ENCODE measurements around the gene CTIF. TPM values are rescaled to one million over a fixed set of nuclear protein-coding genes. Genes with fewer than 3 reads are reported as not detected.

Gene CTIF
- total and polyA plus RNA-seq, 12 donors = 20.5 to 159 (median 57.0) TPM

DNA sequence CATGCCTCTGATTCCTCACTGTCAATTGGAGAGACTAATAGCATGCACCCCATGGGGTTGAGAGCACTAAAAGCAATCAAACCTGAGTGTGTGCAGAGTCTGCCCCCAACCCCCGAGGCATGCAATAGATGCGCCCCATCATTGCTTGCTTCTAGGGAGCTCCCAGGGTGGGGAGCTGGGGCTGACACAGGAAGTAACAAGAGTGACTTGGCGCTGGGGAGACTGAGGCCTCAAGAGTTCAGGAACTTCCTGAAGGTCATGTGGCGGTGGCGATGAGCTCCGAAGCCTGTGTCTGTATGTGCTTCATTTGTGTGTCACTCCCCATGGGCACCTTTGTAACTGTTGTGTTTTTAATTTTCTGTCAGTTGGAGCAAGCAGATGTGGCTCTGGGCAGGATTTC is 61.2 kb downstream of the CTIF start:
- Histone ChIP-seq H3K9me3 (replicated peaks in 1 of 3) (no peaks in the 10 kb centered on the region), H3K4me3 (no peak overlapping the region), H3K27me3 (no peaks in the 10 kb centered on the region), H3K4me1 (replicated peaks in 1 of 2) (peaks cover 15 to 26% of the 10 kb centered on the region in 2 donors), H3K36me3 (replicated peaks in 1 of 2) (no peaks in the 10 kb centered on the region), H3K27ac (peak overlapping the region in 2 of 5 donors; percentile 34 to 45)
- peak in 1 of 7 donors; percentile 35 for DNase-seq
- 45 to 67% (median 56%) methylated on average over 2 to 6 of the region's 6 CpGs for WGBS, 4 donors
- intact Hi-C loops (cut with DNase I) = no loop called here
- TF ChIP-seq, protein P1, sequence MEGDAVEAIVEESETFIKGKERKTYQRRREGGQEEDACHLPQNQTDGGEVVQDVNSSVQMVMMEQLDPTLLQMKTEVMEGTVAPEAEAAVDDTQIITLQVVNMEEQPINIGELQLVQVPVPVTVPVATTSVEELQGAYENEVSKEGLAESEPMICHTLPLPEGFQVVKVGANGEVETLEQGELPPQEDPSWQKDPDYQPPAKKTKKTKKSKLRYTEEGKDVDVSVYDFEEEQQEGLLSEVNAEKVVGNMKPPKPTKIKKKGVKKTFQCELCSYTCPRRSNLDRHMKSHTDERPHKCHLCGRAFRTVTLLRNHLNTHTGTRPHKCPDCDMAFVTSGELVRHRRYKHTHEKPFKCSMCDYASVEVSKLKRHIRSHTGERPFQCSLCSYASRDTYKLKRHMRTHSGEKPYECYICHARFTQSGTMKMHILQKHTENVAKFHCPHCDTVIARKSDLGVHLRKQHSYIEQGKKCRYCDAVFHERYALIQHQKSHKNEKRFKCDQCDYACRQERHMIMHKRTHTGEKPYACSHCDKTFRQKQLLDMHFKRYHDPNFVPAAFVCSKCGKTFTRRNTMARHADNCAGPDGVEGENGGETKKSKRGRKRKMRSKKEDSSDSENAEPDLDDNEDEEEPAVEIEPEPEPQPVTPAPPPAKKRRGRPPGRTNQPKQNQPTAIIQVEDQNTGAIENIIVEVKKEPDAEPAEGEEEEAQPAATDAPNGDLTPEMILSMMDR (IDR thresholded peaks at IDR 0.05) = no peak
- TF ChIP-seq POLR2A (IDR thresholded peaks at IDR 0.05) = no peak

DNA sequence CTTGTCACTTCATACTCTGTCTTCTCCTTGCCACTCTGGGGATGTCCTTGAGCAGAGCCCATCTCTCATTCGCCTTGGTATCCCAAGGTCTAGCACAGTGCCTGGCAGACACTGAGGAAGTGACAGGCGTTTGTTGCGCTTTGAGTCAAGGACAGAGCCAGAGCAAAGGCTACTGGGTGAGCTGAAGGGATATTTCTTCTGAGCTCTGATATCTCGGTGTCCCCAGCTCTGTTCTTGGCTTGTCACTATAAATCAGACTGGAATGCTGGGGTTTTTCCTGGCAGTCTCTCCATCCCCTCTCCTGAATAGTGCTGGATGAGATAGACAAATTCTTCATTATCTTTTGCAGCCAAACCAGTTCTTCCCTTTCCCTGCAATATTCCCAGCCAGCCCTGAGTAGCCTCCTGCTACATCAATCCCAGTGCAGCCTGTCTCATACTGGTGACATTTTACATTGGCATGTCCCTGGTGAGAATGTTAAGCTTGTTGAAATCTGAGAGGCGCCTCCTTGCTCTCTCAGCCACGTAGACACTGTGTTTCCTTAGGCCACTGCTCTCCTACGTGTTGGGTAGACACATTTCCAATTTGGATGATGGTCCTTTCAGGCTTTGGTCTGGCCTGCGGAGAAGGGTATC is 61.7 kb downstream of the CTIF start:
- WGBS, 4 donors = 47 to 58% (median 52%) methylated on average over 7 to 8 of the region's 8 CpGs
- intact Hi-C loops (cut with DNase I) = no loop called here
- Histone ChIP-seq H3K36me3 (replicated peaks in 1 of 2) (no peaks in the 10 kb centered on the region), H3K9me3 (replicated peaks in 1 of 3) (no peaks in the 10 kb centered on the region), H3K4me1 (replicated peaks in 1 of 2) (peaks cover 15 to 25% of the 10 kb centered on the region in 2 donors), H3K27me3 (no peaks in the 10 kb centered on the region), H3K4me3 (no peak overlapping the region), H3K27ac (peak overlapping the region in 2 of 5 donors; percentile 34 to 45)
- peak in 6 of 7 donors; percentile 54 to 84 (median 68) for DNase-seq
- TF ChIP-seq POLR2A (IDR thresholded peaks at IDR 0.05) = no peak
- TF ChIP-seq, protein P1 (IDR thresholded peaks at IDR 0.05) = no peak

DNA sequence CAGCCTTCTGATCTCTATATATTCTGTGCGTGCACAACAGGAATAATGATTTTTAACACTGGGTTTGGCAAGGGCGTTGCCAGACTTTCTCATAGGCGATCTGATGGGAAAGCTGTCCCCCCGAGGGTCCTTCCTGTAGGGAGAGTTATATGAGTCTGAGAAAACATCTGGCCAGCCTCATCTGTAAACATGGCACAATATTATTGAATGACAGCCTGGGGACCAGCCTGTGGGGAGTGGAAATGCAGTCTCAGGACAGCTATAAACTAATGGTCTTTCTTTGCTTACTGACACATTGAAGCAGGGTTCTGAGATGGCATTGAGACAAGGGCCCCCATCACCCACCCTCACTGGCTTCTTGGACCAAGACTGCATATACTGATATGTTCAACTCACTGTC is 62.5 kb downstream of the CTIF start:
- WGBS, 4 donors = 85 to 97% (median 91%) methylated on average over 4 of the region's 4 CpGs

DNA sequence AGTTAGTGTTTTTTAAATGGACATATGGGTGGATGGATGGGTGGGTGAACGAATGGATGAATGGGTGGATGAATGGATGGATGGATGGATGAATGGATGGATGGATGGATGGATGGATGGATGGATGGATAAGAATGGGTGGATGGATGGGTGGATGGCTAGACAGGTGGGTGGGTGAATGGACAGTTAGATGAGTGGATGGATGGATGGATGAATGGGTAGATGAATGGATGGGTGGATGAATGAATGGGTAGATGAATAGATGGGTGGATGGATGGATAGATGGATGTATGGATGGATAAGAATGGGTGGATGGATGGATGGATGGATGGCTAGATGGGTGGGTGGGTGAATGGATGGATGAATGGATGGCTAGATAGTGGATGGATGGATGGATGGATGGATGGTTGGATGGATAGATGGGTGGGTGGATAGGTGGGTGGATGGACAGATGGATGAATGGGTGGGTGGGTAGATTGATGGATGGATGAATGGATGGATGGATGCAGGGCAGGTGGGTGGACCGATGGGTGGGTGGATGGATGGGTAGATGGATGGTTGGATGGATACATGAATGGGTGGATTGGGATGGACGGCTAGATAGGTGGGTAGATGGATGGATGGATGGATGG is 64.0 kb downstream of the CTIF start:
- no peak overlapping the region for H3K4me3 ChIP-seq
- no peaks in the 10 kb centered on the region for H3K36me3 ChIP-seq (replicated peaks in 1 of 2)
- no peak overlapping the region for H3K27ac ChIP-seq
- 83 to 98% (median 94%) methylated on average over 3 of the region's 3 CpGs for WGBS, 4 donors
- H3K9me3 ChIP-seq (replicated peaks in 1 of 3) = no peaks in the 10 kb centered on the region
- no peaks in the 10 kb centered on the region for H3K27me3 ChIP-seq
- TF ChIP-seq, protein P1 (IDR thresholded peaks at IDR 0.05) = no peak
- no peak for TF ChIP-seq POLR2A (IDR thresholded peaks at IDR 0.05)
- intact Hi-C loops (cut with DNase I) = no loop called here
- peaks cover 27 to 39% of the 10 kb centered on the region in 2 donors for H3K4me1 ChIP-seq (replicated peaks in 1 of 2)
- no peak for DNase-seq

More for the DNA sequence above, 62.5 kb downstream of the CTIF start:
- Histone ChIP-seq H3K9me3 (replicated peaks in 1 of 3) (no peaks in the 10 kb centered on the region), H3K27me3 (no peaks in the 10 kb centered on the region), H3K4me3 (no peak overlapping the region), H3K4me1 (replicated peaks in 1 of 2) (peaks cover 15 to 25% of the 10 kb centered on the region in 2 donors), H3K27ac (peak overlapping the region in 2 of 5 donors; percentile 34 to 45), H3K36me3 (replicated peaks in 1 of 2) (no peaks in the 10 kb centered on the region)
- no peak for DNase-seq
- TF ChIP-seq POLR2A (IDR thresholded peaks at IDR 0.05) = no peak
- TF ChIP-seq, protein P1 (IDR thresholded peaks at IDR 0.05) = no peak
- intact Hi-C loops (cut with DNase I) = no loop called here
